Vagina (tissue), 2 donors: ENCODE data around the gene PLEKHG4B.

ENCODE experiments used
- CTCF ChIP-seq, 3 experiments: fragments of 450-650 bp in 2 of 3; fragments of 200-600 bp in 1 of 3; sonication (generic) in 1 of 3; IDR thresholded peaks; one replicate each; pipeline ENCODE4 v1.5.1; 2017 to 2019; ENCODE audit warnings: antibody characterized with exemption in 3 of 3, mild to moderate bottlenecking in 2 of 3, moderate library complexity in 2 of 3
- POLR2A ChIP-seq, 2 donors: fragments of 450-650 bp; IDR thresholded peaks; one replicate each; pipeline ENCODE4 v1.6.1; 2017; ENCODE audit warnings: antibody characterized with exemption in 2 of 2, mild to moderate bottlenecking in 2 of 2, moderate library complexity in 2 of 2
- POLR2AphosphoS5 ChIP-seq, 2 donors: sonication (generic); formaldehyde crosslinking; IDR thresholded peaks; one replicate each; pipeline ENCODE4 v1.9.0; 2017; ENCODE audit warnings: antibody characterized with exemption in 2 of 2, mild to moderate bottlenecking in 2 of 2, low read depth in 1 of 2; ENCODE audit not compliant: insufficient read depth in 1 of 2

DNA sequence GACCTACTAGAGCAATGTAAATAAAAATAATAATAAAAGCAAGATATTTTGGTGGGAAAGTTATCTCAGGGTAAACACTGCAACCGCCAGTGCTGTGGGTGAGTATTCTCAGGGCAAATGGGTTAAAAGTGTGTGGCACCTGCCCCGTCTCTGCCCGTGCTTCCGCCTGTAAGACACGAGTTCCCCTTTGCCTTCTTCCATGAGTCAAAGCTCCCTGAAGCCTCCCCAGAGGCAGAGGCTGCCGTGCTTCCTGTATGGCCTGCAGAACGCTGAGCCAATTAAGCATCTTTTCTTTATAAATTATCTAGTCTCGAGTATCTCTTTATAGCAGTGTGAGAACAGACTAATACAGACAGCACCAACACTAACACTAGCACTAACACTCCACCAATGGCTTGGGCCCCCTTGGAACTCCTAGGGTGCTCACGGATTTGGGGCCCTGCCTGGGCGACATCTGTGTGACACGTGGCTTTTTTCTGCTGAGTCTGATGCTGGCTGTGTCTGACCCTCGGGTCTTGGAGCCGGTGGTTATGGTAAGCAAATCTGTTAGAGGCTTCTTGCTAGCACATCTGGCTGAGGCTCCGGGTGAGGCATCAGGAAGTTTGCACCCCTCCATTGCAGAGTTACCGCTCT lies 10.6 kb downstream of the PLEKHG4B start:
- TF ChIP-seq POLR2AphosphoS5 (IDR thresholded peaks at IDR 0.05; ENCODE audit: insufficient read depth in 1 of 2, low read depth in 1 of 2) = no peak
- no peak for TF ChIP-seq POLR2A (IDR thresholded peaks at IDR 0.05)
- no peak for TF ChIP-seq CTCF (IDR thresholded peaks at IDR 0.05)
